GM12878 (cell line): Measurements from ENCODE around the gene IRS1. TPM values are rescaled to one million over a fixed set of nuclear protein-coding genes. Genes with fewer than 3 reads are reported as not detected.

Source experiments
- ATAC-seq: fragments of 200-7000 bp; cut with Tn5 transposase; 3 replicates; pipeline ENCODE4 v1.9.1; 2020; ENCODE audit warnings: mild to moderate bottlenecking, moderate library complexity
- BruUV-seq: library from RNA; stranded (reverse); fragments of 400-500 nt; replicated peaks from 2 replicates; lab custom pipeline; 2021; lab: Mats Ljungman, UMichigan
- CTCF ChIA-PET: fragments of 300-600 bp; sonication (Branson Sonifier 250); formaldehyde crosslinking; extraction: SDS; loops from one replicate; lab custom pipeline; 2021; ENCODE audit warnings: inconsistent platforms; lab: Yijun Ruan, JAX
- POLR2A ChIA-PET: fragments of 350-600 bp; formaldehyde crosslinking; extraction: SDS; loops from one replicate; lab custom pipeline; 2021; ENCODE audit warnings: inconsistent platforms; lab: Charles Lee
- RAD21 ChIA-PET: fragments of 300-600 bp; sonication (Branson Sonifier 250); formaldehyde crosslinking; loops from one replicate; lab custom pipeline; 2023; ENCODE audit warnings: antibody characterized with exemption; ENCODE audit not compliant: unreplicated experiment; lab: Charles Lee
- SMC1A ChIA-PET: fragments of 300-600 bp; sonication (Branson Sonifier 250); formaldehyde crosslinking; loops from one replicate; lab custom pipeline; 2023; ENCODE audit not compliant: unreplicated experiment, uncharacterized antibody; lab: Charles Lee
- DNase-seq: peaks from one replicate; pipeline ENCODE4 v3.0.0-alpha.2; 2011; ENCODE audit warnings: low read depth, low spot score
- FAIRE-seq: peaks from 3 replicates; lab custom pipeline; 2011; peaks lifted over from hg19 to GRCh38; lab: Jason Lieb, UNC
- H2AFZ ChIP-seq: 2 replicates; pipeline ENCODE4 v1.6.0; 2011; ENCODE audit warnings: low read depth, low read length, control low read depth; ENCODE audit not compliant: control insufficient read depth
- H3K27ac ChIP-seq: 2 replicates; pipeline ENCODE4 v1.5.1; 2011; ENCODE audit warnings: control low read depth; ENCODE audit not compliant: control insufficient read depth, insufficient read depth
- H3K27me3 ChIP-seq, 2 experiments: replicated peaks in 1 of 2; 2 replicates each; pipeline versions ENCODE4 v1.6.0 to v1.6.1; 2011; ENCODE audit warnings: low read length in 1 of 2; ENCODE audit not compliant: control insufficient read depth in 2 of 2, insufficient read depth in 2 of 2
- H3K36me3 ChIP-seq, 2 experiments: 2 replicates each; pipeline ENCODE4 v1.5.1; 2011; ENCODE audit warnings: low read length in 1 of 2; ENCODE audit not compliant: control insufficient read depth in 2 of 2, insufficient read depth in 2 of 2
- H3K4me1 ChIP-seq: 2 replicates; pipeline ENCODE4 v1.6.1; 2011; ENCODE audit warnings: mild to moderate bottlenecking, low read length, moderate library complexity, mixed read lengths; ENCODE audit not compliant: control insufficient read depth, insufficient read depth
- H3K4me2 ChIP-seq: 2 replicates; pipeline ENCODE4 v1.6.0; 2011; ENCODE audit warnings: control low read depth; ENCODE audit not compliant: control insufficient read depth, insufficient read depth
- H3K4me3 ChIP-seq: fragments of 200-600 bp; sonication (generic); 2 replicates; pipeline ENCODE4 v1.5.1; 2016
- H3K79me2 ChIP-seq: 2 replicates; pipeline ENCODE4 v1.6.0; 2011; ENCODE audit warnings: low read length; ENCODE audit not compliant: control insufficient read depth, insufficient read depth
- H3K9ac ChIP-seq: 2 replicates; pipeline ENCODE4 v1.8.0; 2011; ENCODE audit warnings: low read length, control low read depth, mixed read lengths; ENCODE audit not compliant: control insufficient read depth, insufficient read depth
- H3K9me3 ChIP-seq: replicated peaks from 3 replicates; pipeline ENCODE4 v1.5.1; 2011; ENCODE audit warnings: mild to moderate bottlenecking, low read length; ENCODE audit not compliant: control insufficient read depth, insufficient read depth
- H4K20me1 ChIP-seq: 2 replicates; pipeline ENCODE4 v1.6.0; 2011; ENCODE audit not compliant: control insufficient read depth, insufficient read depth
- ASH2L ChIP-seq: fragments of 300-600, 200-600 bp; sonication (generic); IDR thresholded peaks from 2 replicates; pipeline ENCODE4 v1.6.1; 2017; ENCODE audit warnings: low read depth, mild to moderate bottlenecking, borderline replicate concordance
- CBFB ChIP-seq: IDR thresholded peaks from 2 replicates; pipeline ENCODE4 v1.6.1; 2016; ENCODE audit warnings: antibody characterized with exemption, low read depth
- EED ChIP-seq: sonication (generic); IDR thresholded peaks from 2 replicates; pipeline ENCODE4 v1.6.1; 2016; ENCODE audit warnings: antibody characterized with exemption, low read depth
- EGR1 ChIP-seq, 2 experiments: IDR thresholded peaks; 1 replicate in 1 of 2; 2 replicates in 1 of 2; pipeline ENCODE4 v1.6.1; 2011 to 2012; ENCODE audit warnings: low read depth in 2 of 2, low read length in 2 of 2, borderline replicate concordance in 1 of 2, mild to moderate bottlenecking in 1 of 2, moderate library complexity in 1 of 2
- FOXM1 ChIP-seq: IDR thresholded peaks from 2 replicates; pipeline ENCODE4 v1.6.1; 2012; ENCODE audit warnings: low read depth, mild to moderate bottlenecking, inconsistent platforms, low read length, moderate library complexity
- HDGF ChIP-seq: fragments of 450-650 bp; IDR thresholded peaks from 2 replicates; pipeline ENCODE4 v1.6.1; 2016; ENCODE audit warnings: antibody characterized with exemption
- IKZF1 ChIP-seq: fragments of 450-650 bp; conservative IDR thresholded peaks from 2 replicates; pipeline ENCODE4 v1.6.1; 2017; ENCODE audit warnings: antibody characterized with exemption, mild to moderate bottlenecking
- IRF3 ChIP-seq: fragments of 450-650 bp; IDR thresholded peaks from 2 replicates; pipeline ENCODE4 v1.6.1; 2014; ENCODE audit warnings: mild to moderate bottlenecking
- MYB ChIP-seq: fragments of 150-350 bp; IDR thresholded peaks from 2 replicates; pipeline ENCODE4 v1.6.1; 2014; ENCODE audit warnings: mild to moderate bottlenecking, low read depth, low read length, borderline replicate concordance
- STAT3 ChIP-seq: IDR thresholded peaks from 2 replicates; pipeline ENCODE4 v1.6.1; 2011; ENCODE audit warnings: low read depth, low read length, improper control_type of control experiment
- TCF7 ChIP-seq: IDR thresholded peaks from 2 replicates; pipeline ENCODE4 v1.6.1; 2014; ENCODE audit warnings: antibody characterized with exemption, borderline replicate concordance
- YY1 ChIP-seq: IDR thresholded peaks from 2 replicates; pipeline ENCODE4 v1.6.1; 2011; ENCODE audit warnings: low read depth, mild to moderate bottlenecking, low read length
- ZNF24 ChIP-seq: fragments of 450-650 bp; IDR thresholded peaks from 2 replicates; pipeline ENCODE4 v1.6.1; 2017; ENCODE audit warnings: antibody characterized with exemption, mild to moderate bottlenecking
- ZNF274 ChIP-seq: IDR thresholded peaks from one replicate; pipeline ENCODE4 v1.8.0; 2011; ENCODE audit not compliant: insufficient read length, insufficient read depth
- ZSCAN29 ChIP-seq: fragments of 450-650 bp; IDR thresholded peaks from 2 replicates; pipeline ENCODE4 v1.6.1; 2017; ENCODE audit warnings: mild to moderate bottlenecking, moderate library complexity
- WGBS: methylation state at CpG from one replicate; pipeline ENCODE4 v1.1.6; 2016; ENCODE audit warnings: low lambda C conversion rate; ENCODE audit not compliant: insufficient replicate concordance, insufficient coverage; ENCODE audit errors: missing lambda C conversion rate; 5-methylcytosine and 5-hydroxymethylcytosine counted together
- in situ Hi-C: fragments of 300-500 bp; cut with MboI; formaldehyde crosslinking; loops from 9 replicates; pipeline ENCODE4 v1.14.3; 2018; ENCODE audit warnings: mixed read lengths
- intact Hi-C: fragments of 100-400 bp; cut with micrococcal nuclease; formaldehyde crosslinking; loops from one replicate; pipeline ENCODE4 v1.14.2; 2022; ENCODE audit not compliant: unreplicated experiment
- polyA plus RNA-seq, 11 experiments: library from polyadenylated mRNA; depleted of rRNA in 4 of 11; unstranded in 6 of 11; stranded (reverse) in 5 of 11; fragments of >200 nt; fragmentation: Nextera tagmentation in 4 of 11; fragmentation: Illumina TruSeq in 1 of 11; extraction: Ambion mirVana in 4 of 11; extraction: Trizol in 1 of 11; gene quantifications; 1 replicate in 1 of 11; 2 replicates in 10 of 11; pipeline versions ENCODE4 v1.2.1 to v1.2.3, GENCODE V29; 2011 to 2016; ENCODE audit warnings: inconsistent platforms in 2 of 11, missing spikeins in 2 of 11, low read depth in 1 of 11
- total RNA-seq, 4 experiments: library from RNA; depleted of rRNA in 3 of 4; stranded (reverse); fragments of >200 nt in 3 of 4; fragmentation: Illumina TruSeq in 1 of 4; extraction: Trizol in 1 of 4; gene quantifications; 2 replicates each; pipeline versions ENCODE4 v1.2.1 to v1.2.3, GENCODE V29; 2013 to 2021

Gene IRS1
- total and polyA plus RNA-seq, 10 of the 15 experiments (the other 5 are each of a cell fraction or from before 2014, with no cell fraction given), result 0.03 to 1.7 (median 0.34) TPM

DNA sequence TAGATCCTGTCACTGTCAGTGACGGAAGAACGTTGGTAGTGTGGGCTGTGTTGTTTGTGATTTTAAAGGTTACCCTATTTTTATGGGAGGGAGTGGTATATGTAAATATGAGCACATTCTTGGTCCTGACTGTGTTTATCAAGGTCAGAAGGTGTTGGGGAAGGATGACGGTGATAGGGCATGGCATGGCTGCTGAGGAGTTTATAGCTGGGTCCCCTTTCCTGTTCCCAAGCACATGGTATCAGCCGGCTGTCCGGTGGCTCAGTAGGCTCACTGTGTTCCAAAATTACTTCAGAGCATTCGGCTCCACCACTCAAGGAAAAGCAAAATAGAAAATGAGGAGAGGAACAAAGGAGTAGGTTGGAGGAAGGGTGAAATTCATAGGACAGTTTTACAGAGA lies 28.6 kb downstream of the IRS1 start (continued):
- no peak for TF ChIP-seq YY1
- TF ChIP-seq MYB, result no peak
- TF ChIP-seq, all 136 proteins: peak for 0

- no peak for TF ChIP-seq ZNF274
- TF ChIP-seq IRF3, result no peak
- TF ChIP-seq STAT3, result no peak
- no peak for TF ChIP-seq CBFB
- no peak for TF ChIP-seq EED
- TF ChIP-seq TCF7, result no peak
- no peak for TF ChIP-seq IKZF1
- no peak for TF ChIP-seq ZNF24
- no peak for TF ChIP-seq FOXM1
- no peak for TF ChIP-seq ZSCAN29
- no peak for TF ChIP-seq EGR1 (IDR thresholded peaks at IDR 0.05; ENCODE audit: borderline replicate concordance in 1 of 2, low read depth in 2 of 2, low read length in 2 of 2)
- TF ChIP-seq HDGF, result no peak
- no peak for TF ChIP-seq ASH2L
- no peaks in the 10 kb centered on the region for H3K4me1 ChIP-seq
- in situ Hi-C loops, result no loop called here
- FAIRE-seq (no peak), DNase-seq (no peak), ATAC-seq (no peak)
- no peaks in the 10 kb centered on the region for H3K27me3 ChIP-seq
- no peaks in the 10 kb centered on the region for H3K9me3 ChIP-seq
- H3K9ac ChIP-seq, result no peak overlapping the region
- H3K4me2 ChIP-seq, result no peak overlapping the region
- ChIA-PET SMC1A (interaction anchor here (0.6 kb wide), 1 partner anchor 38 kb away, joined by 3 read pairs; no protein-coding TSS in a partner anchor), POLR2A (no interaction called here), CTCF (interaction anchor here (0.7 kb wide), 1 partner anchor 21 kb away, joined by 3 read pairs; no protein-coding TSS in a partner anchor), RAD21 (no interaction called here)
- H3K4me3 ChIP-seq, result no peak overlapping the region
- H3K36me3 ChIP-seq, result no peaks in the 10 kb centered on the region
- H3K27ac ChIP-seq, result no peak overlapping the region
- intact Hi-C loops, result no loop called here
- H3K79me2 ChIP-seq, result no peaks in the 10 kb centered on the region
- no peak overlapping the region for H2AFZ ChIP-seq
- no TSS peak for BruUV-seq
- H4K20me1 ChIP-seq, result no peaks in the 10 kb centered on the region; the same call in 1 of the 2 replicates
- WGBS, result 53% methylated on average over 5 of the region's 5 CpGs
Observed at GRCh38 chr2:226767056-226767813, 32.4 kb downstream of the IRS1 start.
